Fibroblast of mammary gland (primary cell): Measurements from ENCODE around the gene TANC2.

ENCODE experiments used
- DNase-seq: peaks from one replicate; pipeline ENCODE4 v3.0.0-alpha.2; 2010; ENCODE audit warnings: low read depth
- H3K4me3 ChIP-seq: 2 replicates; pipeline ENCODE4 v1.5.1; 2011; ENCODE audit warnings: low read depth, mild to moderate bottlenecking, low read length, moderate library complexity; ENCODE audit not compliant: control insufficient read depth
- TF ChIP-seq, protein P1 (sequence below): conservative IDR thresholded peaks from 2 replicates; pipeline ENCODE4 v1.5.1; 2011; ENCODE audit warnings: low read depth, low read length, inconsistent platforms; ENCODE audit not compliant: control insufficient read depth, insufficient read depth

TANC2 gene

DNA sequence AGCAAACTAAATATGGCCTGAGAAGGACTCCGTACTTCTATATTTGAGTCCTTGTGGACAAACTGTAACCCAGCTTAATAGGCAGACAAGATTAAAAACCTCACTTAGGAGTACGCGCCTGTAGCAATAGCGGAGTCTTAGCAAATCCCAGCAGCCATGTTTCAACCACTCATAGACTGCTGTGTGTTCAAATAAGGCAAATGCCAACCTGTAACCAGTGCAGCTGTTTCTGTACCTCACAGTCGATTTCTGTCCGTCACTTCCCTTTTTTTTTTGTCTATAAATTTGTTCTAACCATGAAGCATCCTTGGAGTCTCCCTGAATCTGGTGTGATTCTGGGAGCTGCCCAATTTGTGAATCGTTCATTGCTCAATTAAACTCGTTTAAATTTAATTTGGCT, 30.2 kb downstream of the TANC2 start:
- H3K4me3 ChIP-seq: no peak overlapping the region
- DNase-seq: no peak
- TF ChIP-seq, protein P1, sequence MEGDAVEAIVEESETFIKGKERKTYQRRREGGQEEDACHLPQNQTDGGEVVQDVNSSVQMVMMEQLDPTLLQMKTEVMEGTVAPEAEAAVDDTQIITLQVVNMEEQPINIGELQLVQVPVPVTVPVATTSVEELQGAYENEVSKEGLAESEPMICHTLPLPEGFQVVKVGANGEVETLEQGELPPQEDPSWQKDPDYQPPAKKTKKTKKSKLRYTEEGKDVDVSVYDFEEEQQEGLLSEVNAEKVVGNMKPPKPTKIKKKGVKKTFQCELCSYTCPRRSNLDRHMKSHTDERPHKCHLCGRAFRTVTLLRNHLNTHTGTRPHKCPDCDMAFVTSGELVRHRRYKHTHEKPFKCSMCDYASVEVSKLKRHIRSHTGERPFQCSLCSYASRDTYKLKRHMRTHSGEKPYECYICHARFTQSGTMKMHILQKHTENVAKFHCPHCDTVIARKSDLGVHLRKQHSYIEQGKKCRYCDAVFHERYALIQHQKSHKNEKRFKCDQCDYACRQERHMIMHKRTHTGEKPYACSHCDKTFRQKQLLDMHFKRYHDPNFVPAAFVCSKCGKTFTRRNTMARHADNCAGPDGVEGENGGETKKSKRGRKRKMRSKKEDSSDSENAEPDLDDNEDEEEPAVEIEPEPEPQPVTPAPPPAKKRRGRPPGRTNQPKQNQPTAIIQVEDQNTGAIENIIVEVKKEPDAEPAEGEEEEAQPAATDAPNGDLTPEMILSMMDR: no peak

DNA sequence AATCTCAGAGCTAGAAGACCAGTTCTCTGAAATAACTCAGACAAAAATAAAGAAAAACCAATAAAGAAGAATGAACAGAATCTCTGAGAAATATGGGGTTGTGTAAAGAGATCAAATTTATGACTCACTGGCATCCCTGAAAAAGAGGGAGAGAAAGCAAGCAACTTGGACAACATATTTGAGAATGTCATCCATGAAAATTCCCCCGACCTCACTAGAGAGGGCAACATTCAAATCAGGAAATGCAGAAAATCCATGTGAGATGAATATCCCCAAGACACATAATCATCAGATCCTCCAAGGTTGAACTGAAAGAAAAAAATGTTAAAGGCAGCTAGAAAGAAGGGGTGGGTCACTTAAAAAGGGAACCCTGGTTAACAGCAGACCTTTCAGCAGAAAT, 32.1 kb downstream of the TANC2 start:
- H3K4me3 ChIP-seq: no peak overlapping the region
- TF ChIP-seq, protein P1: no peak
- no peak for DNase-seq

DNA sequence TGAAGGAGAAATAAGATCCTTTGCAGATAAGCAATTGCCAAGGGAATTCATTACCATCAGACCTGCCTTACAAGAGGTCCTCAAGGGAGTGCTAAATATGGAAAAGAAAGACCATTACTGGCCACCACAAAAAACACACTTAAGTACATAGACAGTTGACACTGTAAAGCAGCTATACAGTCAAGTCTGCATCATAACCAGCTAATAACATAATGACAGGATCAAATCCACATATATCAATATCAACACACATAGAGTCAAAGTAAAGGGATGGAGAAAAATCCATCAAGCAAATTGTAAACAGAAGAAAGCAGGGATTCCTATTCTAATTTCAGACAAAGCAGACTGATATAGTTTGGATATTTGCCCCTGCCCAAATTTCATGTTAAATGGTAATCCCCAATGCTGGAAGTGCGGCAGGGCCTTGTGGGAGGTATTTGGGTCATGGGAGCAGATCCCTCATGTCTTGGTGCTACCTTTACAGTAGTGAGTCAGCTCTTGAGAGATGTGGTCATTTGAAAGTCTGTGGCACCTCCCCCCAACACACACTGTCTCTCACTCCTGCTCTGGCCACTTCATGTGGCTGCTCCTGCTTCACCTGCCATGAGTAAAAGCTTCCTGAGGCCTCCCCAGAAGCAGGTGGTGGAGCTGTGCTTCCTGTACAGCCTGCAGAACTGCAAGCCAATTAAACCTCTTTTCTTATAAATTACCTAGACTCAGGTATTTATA, 32.8 kb downstream of the TANC2 start:
- no peak for DNase-seq
- TF ChIP-seq, protein P1: no peak

DNA sequence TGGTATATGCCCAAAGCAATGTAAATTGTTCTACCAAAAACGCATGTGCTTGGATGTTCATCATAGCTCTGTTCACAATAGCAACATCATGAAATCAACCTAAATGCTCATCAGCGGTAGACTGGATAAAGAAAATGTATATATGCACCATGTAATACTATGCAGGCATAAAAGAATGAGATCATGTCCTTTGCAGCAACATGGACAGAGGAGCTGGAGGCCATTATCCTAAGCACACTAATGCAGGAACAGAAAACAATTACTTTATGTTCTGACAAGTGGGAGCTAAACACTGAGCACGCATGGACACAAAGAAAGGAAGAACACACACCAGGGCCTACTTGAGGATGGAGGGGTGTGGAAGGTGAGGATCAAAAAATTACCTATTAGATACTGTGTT, 33.7 kb downstream of the TANC2 start:
- TF ChIP-seq, protein P1: no peak
- H3K4me3 ChIP-seq: no peak overlapping the region
- DNase-seq: no peak

More for the DNA sequence above, 32.8 kb downstream of the TANC2 start:
- H3K4me3 ChIP-seq: no peak overlapping the region

DNA sequence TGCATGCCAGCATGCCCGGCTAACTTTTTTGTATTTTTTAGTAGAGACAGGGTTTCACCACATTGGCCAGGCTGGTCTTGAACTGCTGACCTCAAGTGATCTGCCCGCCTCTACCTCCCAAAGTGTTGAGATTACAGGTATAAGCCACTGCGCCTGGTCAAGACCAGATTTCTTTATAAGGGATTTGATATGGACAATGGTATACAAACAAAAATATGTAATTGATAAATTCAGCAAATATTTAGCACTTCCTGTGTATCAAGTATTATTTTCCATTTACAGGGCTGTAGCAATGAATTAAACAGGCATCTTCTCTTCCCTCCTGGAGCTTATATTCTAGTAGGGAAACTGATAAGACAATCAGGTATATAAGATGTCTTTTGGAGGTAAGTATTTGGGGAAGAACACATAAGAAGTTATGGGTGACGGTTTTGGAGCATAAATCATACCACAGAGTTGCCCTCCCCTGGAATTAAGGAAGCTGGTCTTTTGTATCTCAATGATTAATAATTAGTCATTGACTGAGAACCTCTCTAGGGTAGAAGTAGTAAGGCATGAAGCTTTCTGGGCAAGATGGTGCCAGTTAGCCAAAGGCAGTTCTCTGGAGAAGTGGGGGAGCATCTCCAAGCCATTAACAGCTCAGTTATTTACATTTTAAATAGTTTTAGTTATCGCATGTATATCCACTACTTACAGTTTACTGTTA, 35.8 kb downstream of the TANC2 start:
- H3K4me3 ChIP-seq: no peak overlapping the region
- DNase-seq: no peak
- TF ChIP-seq, protein P1: no peak

DNA sequence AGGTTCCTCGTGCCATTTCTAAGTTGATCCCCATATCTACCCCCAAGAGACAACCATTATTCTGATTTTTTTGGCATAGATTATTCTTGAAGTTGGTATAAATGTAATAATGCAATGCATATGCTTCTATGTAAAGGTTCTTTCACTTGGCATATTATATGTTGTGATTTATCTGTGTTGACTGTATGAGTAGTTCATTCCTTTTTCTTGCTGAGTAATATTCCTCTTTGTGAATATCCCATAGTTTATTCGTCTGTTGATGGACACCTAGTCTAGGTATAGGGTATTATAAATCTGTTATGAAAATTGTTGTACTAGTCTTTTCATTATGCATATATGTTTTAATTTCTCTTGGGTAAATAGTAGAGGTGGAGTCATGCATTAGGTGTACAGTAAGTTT, 36.6 kb downstream of the TANC2 start:
- H3K4me3 ChIP-seq: no peak overlapping the region
- DNase-seq: no peak
- TF ChIP-seq, protein P1: no peak
